Superior temporal gyrus (tissue), 1 donor: Measurements from ENCODE around the gene FBXL4.
"Not testable (repeated sequence)": the region's sequence is repeated elsewhere in the genome, so short reads cannot be mapped to it uniquely, and the experiment has no call there.

Experiments used
- DNase-seq: peaks from one replicate; pipeline ENCODE4 v3.0.0-alpha.2; 2016; ENCODE audit errors: extremely low spot score

The FBXL4 gene

GRCh38 chr6:98945311-98946115 is 2.2 kb downstream of the FBXL4 start:
- DNase-seq = no peak

GRCh38 chr6:98944598-98945081 is 3.1 kb downstream of the FBXL4 start:
- DNase-seq = no peak

GRCh38 chr6:98944168-98944567 is 3.6 kb downstream of the FBXL4 start:
- DNase-seq = no peak

- DNase-seq = no peak
Measured at GRCh38 chr6:98942263-98942803, 5.4 kb downstream of the FBXL4 start.

DNA sequence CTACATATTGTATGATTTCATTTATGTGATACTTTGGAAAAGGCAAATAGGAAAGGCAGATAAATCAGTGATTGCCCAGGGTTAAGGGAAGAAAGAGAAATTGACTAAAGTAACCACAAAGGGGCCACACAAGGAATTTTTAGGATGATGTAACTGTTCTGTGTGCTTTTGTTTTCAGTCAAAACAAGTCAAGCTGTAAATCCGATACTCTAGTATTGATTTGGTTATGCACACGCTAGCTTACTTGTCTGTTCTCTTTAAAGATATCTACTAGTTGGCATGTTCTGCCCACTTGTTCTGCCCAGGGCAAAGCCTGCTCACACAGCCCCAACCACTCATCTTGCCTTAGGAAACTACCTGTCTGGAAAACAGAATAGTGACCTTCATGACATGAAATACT is 6.4 kb downstream of the FBXL4 start:
- DNase-seq = no peak

DNA sequence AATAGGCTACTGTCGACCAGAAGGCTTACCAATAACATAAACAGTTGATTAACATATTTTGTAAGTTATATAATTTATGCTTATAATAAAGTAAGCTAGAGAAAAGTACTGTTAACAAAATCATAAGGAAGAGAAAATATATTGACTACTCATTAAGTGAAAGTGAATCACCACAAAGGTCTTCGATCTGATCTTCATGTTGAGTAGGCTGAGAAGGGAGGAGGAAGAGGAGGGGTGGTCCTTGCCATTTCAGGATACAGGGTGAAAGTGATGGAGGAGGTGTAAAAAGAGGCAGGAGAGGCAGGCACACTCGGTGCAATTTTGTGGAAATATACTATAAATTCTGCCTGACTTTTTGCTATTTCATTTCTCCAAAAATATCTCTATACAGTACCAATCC is 10.4 kb downstream of the FBXL4 start:
- no peak for DNase-seq

DNA sequence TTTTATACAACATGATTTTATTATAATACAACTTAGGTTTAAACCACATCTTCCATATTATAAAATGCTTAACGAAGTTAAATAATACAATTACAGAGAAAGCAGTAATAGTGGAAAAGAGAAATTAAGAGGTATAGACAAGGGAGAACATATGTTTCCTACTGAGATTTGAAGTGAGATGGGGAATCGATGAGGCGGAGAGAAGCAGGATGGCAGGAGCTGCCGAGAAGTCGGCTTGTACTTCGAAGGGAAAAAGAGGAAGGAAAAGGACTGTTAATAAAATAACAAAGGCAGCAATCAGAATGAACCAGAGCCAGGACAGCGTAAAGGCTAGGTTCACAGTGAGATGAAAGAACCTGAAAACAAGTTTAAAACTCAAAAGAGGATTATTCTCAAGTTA is 15.4 kb downstream of the FBXL4 start:
- DNase-seq = no peak

DNA sequence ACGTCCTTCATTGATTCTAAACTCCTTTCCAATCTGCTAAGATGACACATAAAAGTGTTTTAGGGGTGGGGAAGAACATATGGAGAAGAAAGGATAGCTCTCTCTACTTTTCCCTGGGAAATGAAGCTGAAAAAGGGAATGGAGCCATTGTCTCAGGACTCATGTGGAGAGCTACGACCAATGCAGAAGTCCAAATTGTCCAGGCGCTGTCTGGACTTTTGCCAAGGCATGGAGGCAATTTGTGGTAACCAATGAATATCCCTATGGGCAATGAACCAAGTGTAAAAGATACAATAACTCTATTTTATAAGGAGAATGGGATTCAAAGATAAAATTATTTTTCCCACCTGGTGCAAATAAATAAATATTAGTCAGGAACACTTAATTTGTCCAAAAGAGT is 16.1 kb downstream of the FBXL4 start:
- DNase-seq = no peak

DNA sequence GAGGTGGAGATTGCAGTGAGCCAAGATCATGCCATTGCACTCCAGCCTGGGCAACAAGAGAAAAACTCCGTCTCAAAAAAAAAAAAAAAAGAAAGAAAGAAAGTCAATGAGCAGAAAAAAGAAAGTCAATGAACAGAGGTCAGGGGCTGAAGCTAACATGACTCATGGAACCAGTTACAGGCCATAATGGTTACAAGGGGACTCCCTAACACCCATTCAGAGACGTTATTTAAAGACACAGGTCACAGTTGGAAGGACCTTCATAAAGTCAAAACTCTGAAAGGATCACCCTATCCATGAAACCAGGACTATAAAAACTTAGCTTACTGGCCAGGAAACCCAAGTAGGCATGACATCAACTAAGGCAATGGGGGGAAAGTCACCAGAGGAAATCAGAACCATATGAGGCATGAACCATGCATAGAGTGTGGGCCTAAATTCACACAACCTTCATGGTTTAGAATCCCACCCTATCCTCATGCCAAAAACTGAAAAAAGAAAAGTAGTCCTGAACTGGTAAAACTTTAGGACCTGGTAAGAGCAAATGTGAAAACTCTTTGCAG is 18.2 kb downstream of the FBXL4 start:
- DNase-seq = no peak

GRCh38 chr6:98928688-98929087 is 19.1 kb downstream of the FBXL4 start:
- DNase-seq = no peak

GRCh38 chr6:98927534-98927933 is 20.2 kb downstream of the FBXL4 start:
- DNase-seq = no peak

DNA sequence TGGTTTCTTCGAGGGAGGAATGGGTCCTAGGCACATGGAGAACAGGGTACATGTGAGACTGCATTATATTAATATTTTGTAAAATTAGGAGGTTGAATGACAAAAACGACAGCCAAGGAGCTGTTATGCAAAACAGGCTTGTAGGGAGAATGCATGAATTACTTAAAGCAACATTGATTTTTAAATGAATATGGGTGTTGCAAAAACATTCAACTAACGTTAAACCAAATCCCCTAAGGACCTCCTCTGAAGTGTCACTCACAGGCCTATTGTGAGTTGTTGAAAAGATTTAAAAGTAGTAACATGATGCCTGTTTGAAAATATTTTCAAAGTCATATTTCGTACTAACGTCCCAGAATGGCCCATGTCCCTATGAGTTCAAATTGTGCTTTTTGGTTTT is 21.9 kb downstream of the FBXL4 start:
- DNase-seq = no peak

GRCh38 chr6:98924647-98925046 is 23.1 kb downstream of the FBXL4 start:
- DNase-seq = no peak

GRCh38 chr6:98920904-98921431 is 26.8 kb downstream of the FBXL4 start:
- no peak for DNase-seq

DNA sequence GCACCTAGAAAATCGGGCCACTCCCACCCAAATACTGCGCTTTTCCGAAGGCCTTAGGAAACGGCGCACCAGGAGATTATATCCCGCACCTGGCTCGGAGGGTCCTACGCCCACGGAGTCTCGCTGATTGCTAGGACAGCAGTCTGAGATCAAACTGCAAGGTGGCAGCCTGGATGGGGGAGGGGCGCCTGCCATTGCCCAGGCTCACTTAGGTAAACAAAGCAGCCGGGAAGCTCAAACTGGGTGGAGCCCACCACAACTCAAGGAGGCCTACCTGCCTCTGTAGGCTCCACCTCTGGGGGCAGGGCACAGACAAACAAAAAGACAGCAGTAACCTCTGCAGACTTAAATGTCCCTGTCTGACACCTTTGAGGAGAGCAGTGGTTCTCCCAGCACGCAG is 36.8 kb downstream of the FBXL4 start:
- not testable (repeated sequence) for DNase-seq

DNA sequence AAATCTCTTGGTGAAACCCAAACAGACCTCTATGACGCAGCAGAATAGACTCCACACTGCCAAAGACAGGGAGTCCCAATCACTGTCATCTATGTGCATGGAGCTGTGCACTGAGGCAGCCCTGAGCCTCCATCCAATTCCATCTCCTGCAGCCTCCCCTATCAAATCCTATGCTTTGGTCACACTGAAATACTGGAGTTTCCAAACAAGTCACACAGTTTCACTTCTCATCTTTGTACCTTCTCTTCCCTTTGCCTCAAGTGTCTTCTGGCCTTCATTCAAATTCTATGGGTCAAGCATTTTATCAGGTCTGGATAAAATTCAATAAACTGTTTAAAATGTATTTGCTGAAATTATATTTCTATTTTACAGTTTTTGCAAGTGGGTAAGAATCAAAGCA is 38.5 kb downstream of the FBXL4 start:
- DNase-seq = no peak

DNA sequence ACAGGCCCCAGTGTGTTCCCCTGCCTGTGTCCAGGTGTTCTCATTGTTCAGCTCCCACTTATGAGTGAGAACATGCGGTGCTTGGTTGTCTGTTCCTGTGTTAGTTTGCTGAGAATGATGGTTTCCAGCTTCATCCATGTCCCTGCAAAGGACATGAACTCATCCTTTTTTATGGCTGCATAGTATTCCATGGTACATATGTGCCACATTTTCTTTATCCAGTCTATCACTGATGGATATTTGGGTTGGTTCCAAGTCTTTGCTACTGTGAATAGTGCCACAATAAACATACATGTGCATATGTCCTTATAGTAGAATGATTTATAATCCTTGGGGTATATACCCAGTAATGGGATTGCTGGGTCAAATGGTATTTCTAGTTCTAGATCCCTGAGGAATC is 41.4 kb downstream of the FBXL4 start:
- DNase-seq = not testable (repeated sequence)

DNA sequence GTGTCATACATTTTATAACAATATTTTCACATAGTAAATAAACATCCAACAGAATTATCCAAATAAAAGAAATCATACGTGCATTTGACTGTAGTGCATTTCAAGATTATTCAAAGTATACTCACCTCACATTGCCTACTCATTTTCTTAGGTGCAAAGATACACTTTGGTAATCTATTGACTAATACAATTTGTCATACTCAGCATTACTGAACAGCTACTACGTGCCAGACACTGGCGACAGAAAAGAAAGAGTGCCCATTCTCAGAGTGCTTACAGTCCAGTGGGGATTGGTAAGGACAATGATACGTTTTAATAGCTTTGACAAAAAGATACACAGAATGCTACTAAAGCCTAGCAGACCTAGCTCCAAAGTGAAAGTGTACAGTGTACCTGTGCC is 42.0 kb downstream of the FBXL4 start:
- DNase-seq = no peak

DNA sequence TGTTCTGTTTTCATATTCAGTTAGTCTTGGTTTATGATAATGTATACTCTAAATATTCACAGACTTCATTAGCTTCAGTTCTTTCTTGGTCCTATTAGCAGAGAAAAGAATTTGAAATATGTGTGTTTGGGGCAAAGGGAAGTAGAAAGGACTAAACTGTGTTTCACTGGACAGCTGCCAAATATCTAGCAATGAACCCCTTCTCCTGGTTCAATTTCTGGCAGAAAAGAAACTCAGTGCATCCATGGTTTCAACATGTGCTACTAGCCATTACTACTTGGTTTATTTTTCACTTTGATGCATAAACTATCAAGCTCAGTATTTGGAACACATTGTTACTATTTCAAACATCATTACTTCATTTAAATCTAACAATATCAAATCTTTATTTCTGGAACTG is 43.6 kb downstream of the FBXL4 start:
- no peak for DNase-seq

DNA sequence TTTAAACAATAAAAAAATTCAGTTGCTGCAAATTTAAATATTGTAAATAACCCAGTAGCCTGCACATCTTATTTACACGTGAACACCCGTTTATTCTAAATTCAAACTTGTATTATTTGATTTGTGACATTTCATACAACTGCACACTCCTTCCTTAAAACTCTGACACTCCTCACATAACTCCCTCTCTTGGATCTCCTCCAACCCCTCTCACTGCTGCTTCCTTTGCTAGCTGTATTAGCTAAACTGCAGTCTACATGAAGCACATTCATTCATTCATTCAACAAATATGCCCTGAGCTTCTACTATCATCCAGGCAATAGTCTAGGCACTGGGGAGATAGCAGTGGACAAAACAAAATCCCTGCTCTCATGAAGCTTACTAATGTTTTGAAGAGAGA is 47.0 kb downstream of the FBXL4 start:
- DNase-seq = no peak

DNA sequence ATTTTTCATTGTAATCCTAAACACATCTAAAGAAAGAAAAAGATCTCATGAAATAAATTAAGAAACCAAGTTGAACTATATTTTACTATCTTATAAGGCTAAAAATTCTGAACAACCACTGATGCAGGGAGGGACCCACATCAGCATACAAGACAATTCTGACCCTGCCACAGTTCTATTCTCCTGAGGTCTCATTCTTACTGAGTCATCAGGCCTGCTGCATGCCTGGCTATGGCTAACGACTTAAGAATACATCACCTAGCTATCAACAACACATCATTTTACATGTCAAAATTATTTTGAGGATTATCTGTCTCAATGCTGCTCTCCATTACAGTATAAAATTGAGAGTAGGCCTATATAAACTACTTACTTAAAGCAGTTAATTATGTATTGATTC is 52.9 kb downstream of the FBXL4 start:
- DNase-seq = no peak

DNA sequence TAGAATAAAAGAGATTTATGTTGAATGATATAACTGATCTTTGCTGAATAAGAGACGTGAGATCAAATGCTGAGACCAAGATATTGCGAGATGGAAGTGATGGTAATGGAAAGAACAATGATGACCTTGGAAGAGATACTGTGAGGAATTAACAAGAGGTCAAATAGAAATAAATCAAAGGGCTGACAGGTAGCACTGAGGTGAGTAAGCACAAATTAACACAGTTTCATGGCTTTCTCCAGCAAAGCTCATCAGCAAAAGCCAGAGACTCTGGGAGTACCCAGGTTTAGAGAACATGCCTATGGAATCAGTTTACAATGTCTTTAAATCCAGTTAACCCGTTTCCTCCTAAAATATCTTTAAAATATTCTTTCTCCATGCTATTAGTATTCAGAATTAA is 60.1 kb downstream of the FBXL4 start:
- no peak for DNase-seq

DNA sequence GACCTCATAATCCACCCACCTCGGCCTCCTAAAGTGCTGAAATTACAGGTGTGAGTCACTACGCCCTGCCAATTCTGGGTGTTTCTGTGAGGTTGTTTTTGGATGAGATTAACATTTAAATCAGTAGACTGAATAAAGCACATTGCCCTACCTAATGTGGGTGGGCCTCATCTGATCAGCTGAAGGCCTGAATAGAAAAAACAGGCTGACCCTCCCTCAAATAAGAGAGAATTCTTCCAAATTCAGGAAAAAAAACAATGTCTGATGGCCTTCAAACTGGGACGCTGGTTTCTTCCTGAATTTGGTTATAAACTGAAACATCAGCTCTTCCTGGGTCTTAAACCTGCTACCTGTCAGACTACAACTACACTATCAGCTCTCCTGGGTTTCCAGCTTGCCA is 62.4 kb downstream of the FBXL4 start:
- DNase-seq = no peak
